H1 (cell line): ENCODE data around the gene KRTAP10-12. TPM values are rescaled to one million over a fixed set of nuclear protein-coding genes. Genes with fewer than 3 reads are reported as not detected.

Source experiments
- CTCF ChIA-PET: fragments of 300-600 bp; sonication (Branson Sonifier 250); formaldehyde crosslinking; loops from one replicate; lab custom pipeline; 2021; ENCODE audit not compliant: partially characterized antibody; lab: Charles Lee
- POLR2A ChIA-PET: fragments of 300-600 bp; sonication (Branson Sonifier 250); formaldehyde crosslinking; loops from one replicate; lab custom pipeline; 2021; ENCODE audit warnings: inconsistent platforms; ENCODE audit not compliant: partially characterized antibody; lab: Charles Lee
- DNase-seq, 2 experiments: peaks; one replicate each; pipeline versions ENCODE4 v3.0.0 to v3.0.0-alpha.2; 2010 to 2022; ENCODE audit warnings: low spot score in 2 of 2, low read depth in 1 of 2, mixed read lengths in 1 of 2
- FAIRE-seq: peaks from 2 replicates; lab custom pipeline; 2011; peaks lifted over from hg19 to GRCh38; lab: Jason Lieb, UNC
- H2AFZ ChIP-seq: 2 replicates; pipeline ENCODE4 v1.8.1; 2012; ENCODE audit warnings: low read length, inconsistent platforms
- H2AK5ac ChIP-seq: 2 replicates; pipeline ENCODE4 v1.6.1; 2013; ENCODE audit warnings: low read depth, low read length
- H2BK120ac ChIP-seq: replicated peaks from 2 replicates; pipeline ENCODE3; 2013; ENCODE audit warnings: low read depth, low read length, inconsistent platforms
- H2BK12ac ChIP-seq: 2 replicates; pipeline ENCODE4 v1.6.1; 2013; ENCODE audit warnings: low read depth, low read length
- H2BK15ac ChIP-seq: 2 replicates; pipeline ENCODE4 v1.6.1; 2013; ENCODE audit warnings: low read length
- H2BK20ac ChIP-seq: 2 replicates; pipeline ENCODE4 v1.6.1; 2013; ENCODE audit warnings: low read length
- H2BK5ac ChIP-seq: 2 replicates; pipeline ENCODE4 v1.6.1; 2013; ENCODE audit warnings: low read depth, low read length
- H3K14ac ChIP-seq: 2 replicates; pipeline ENCODE4 v1.6.1; 2013; ENCODE audit warnings: inconsistent platforms; ENCODE audit not compliant: insufficient read length
- H3K18ac ChIP-seq: 2 replicates; pipeline ENCODE4 v1.6.1; 2013; ENCODE audit warnings: low read length; ENCODE audit errors: extremely low read depth
- H3K23ac ChIP-seq: 2 replicates; pipeline ENCODE4 v1.6.1; 2013; ENCODE audit warnings: inconsistent platforms; ENCODE audit not compliant: insufficient read length
- H3K23me2 ChIP-seq: 2 replicates; pipeline ENCODE4 v1.6.1; 2013; ENCODE audit warnings: low read depth, low read length
- H3K27ac ChIP-seq: 2 replicates; pipeline ENCODE4 v1.6.1; 2011; ENCODE audit warnings: low read depth, low read length, inconsistent platforms
- H3K27me3 ChIP-seq, 4 experiments: replicated peaks in 1 of 4; 1 replicate in 1 of 4; 2 replicates in 3 of 4; pipeline versions ENCODE4 v1.6.1 to v1.8.1; 2011 to 2013; ENCODE audit warnings: low read length in 3 of 4, mild to moderate bottlenecking in 3 of 4, inconsistent platforms in 2 of 4, mixed read lengths in 2 of 4, moderate library complexity in 1 of 4; ENCODE audit not compliant: control insufficient read depth in 3 of 4, insufficient read depth in 3 of 4; ENCODE audit errors: extremely low read depth in 1 of 4
- H3K36me3 ChIP-seq, 4 experiments: 2 replicates each; pipeline versions ENCODE4 v1.6.1 to v1.8.1; 2011 to 2013; ENCODE audit warnings: mild to moderate bottlenecking in 4 of 4, low read length in 3 of 4, moderate library complexity in 2 of 4, control low read depth in 1 of 4, inconsistent platforms in 1 of 4; ENCODE audit not compliant: insufficient read depth in 4 of 4, control insufficient read depth in 2 of 4
- H3K4ac ChIP-seq: replicated peaks from 2 replicates; pipeline ENCODE3; 2013; ENCODE audit warnings: low read length, low read depth, mixed read lengths, inconsistent platforms; ENCODE audit not compliant: insufficient read length
- H3K4me1 ChIP-seq, 4 experiments: replicated peaks in 1 of 4; 1 replicate in 1 of 4; 2 replicates in 3 of 4; pipeline versions ENCODE4 v1.6.1 to v1.8.1; 2011 to 2013; ENCODE audit warnings: low read length in 3 of 4, inconsistent platforms in 2 of 4, mixed read lengths in 1 of 4; ENCODE audit not compliant: insufficient read depth in 4 of 4, control insufficient read depth in 3 of 4
- H3K4me2 ChIP-seq, 2 experiments: 2 replicates each; pipeline versions ENCODE4 v1.6.1 to v1.8.1; 2011 to 2013; ENCODE audit warnings: low read depth in 2 of 2, low read length in 2 of 2, control low read depth in 1 of 2, inconsistent platforms in 1 of 2, mild to moderate bottlenecking in 1 of 2; ENCODE audit not compliant: insufficient read depth in 1 of 2
- H3K4me3 ChIP-seq, 4 experiments: fragments of 200-600, 300-600 bp in 1 of 4; sonication (generic), shearing (Covaris generic), sonication (Bioruptor Twin) in 1 of 4; 2 replicates each; pipeline versions ENCODE4 v1.5.1 to v1.8.1; 2011 to 2016; ENCODE audit warnings: low read length in 4 of 4, low read depth in 3 of 4, control low read depth in 2 of 4, inconsistent platforms in 2 of 4, mild to moderate bottlenecking in 2 of 4, mixed read lengths in 1 of 4, moderate library complexity in 1 of 4; ENCODE audit not compliant: insufficient read depth in 2 of 4; ENCODE audit errors: extremely low read depth in 1 of 4
- H3K56ac ChIP-seq: replicated peaks from 2 replicates; pipeline ENCODE3; 2013; ENCODE audit warnings: low read depth, mild to moderate bottlenecking, mixed read lengths, low read length, inconsistent platforms; ENCODE audit not compliant: insufficient read length
- H3K79me1 ChIP-seq: 2 replicates; pipeline ENCODE4 v1.6.1; 2013; ENCODE audit warnings: low read depth, low read length, control low read depth
- H3K79me2 ChIP-seq, 2 experiments: 2 replicates each; pipeline versions ENCODE4 v1.6.1 to v1.8.1; 2012 to 2013; ENCODE audit warnings: low read length in 2 of 2, mild to moderate bottlenecking in 2 of 2, inconsistent platforms in 1 of 2; ENCODE audit not compliant: insufficient read depth in 2 of 2, control insufficient read depth in 1 of 2
- H3K9ac ChIP-seq, 4 experiments: replicated peaks in 1 of 4; 1 replicate in 1 of 4; 2 replicates in 3 of 4; pipeline versions ENCODE4 v1.6.1 to v1.8.1; 2011 to 2013; ENCODE audit warnings: low read depth in 3 of 4, low read length in 3 of 4, control low read depth in 2 of 4, mild to moderate bottlenecking in 2 of 4, moderate library complexity in 2 of 4, inconsistent platforms in 1 of 4; ENCODE audit errors: extremely low read depth in 1 of 4
- H3K9me3 ChIP-seq, 2 experiments: 2 replicates each; pipeline versions ENCODE4 v1.6.1 to v1.8.1; 2012 to 2013; ENCODE audit warnings: mild to moderate bottlenecking in 2 of 2, moderate library complexity in 2 of 2, control low read depth in 1 of 2, inconsistent platforms in 1 of 2, low read depth in 1 of 2, low read length in 1 of 2, mixed read lengths in 1 of 2; ENCODE audit not compliant: insufficient read depth in 2 of 2
- H4K20me1 ChIP-seq, 2 experiments: replicated peaks in 1 of 2; 2 replicates each; pipeline versions ENCODE3 to v1.8.1; 2011 to 2013; ENCODE audit warnings: inconsistent platforms in 2 of 2, low read length in 2 of 2, mild to moderate bottlenecking in 1 of 2; ENCODE audit not compliant: insufficient read depth in 2 of 2, control insufficient read depth in 1 of 2
- H4K5ac ChIP-seq: 2 replicates; pipeline ENCODE4 v1.6.1; 2013; ENCODE audit warnings: low read length, low read depth, mixed read lengths, inconsistent platforms; ENCODE audit not compliant: insufficient read length
- H4K8ac ChIP-seq: 2 replicates; pipeline ENCODE4 v1.8.0; 2013; ENCODE audit warnings: mild to moderate bottlenecking, moderate library complexity, low read length, inconsistent platforms; ENCODE audit not compliant: insufficient read depth; ENCODE audit errors: extremely low read depth
- H4K91ac ChIP-seq: replicated peaks from 2 replicates; pipeline ENCODE3; 2013; ENCODE audit warnings: low read length, mixed read lengths, inconsistent platforms; ENCODE audit not compliant: insufficient read length
- CHD1 ChIP-seq: IDR thresholded peaks from 2 replicates; pipeline ENCODE4 v1.6.1; 2012; ENCODE audit warnings: low read depth, low read length, improper control_type of control experiment
- EZH2 ChIP-seq: fragments of 200-600 bp; sonication (generic); IDR thresholded peaks from 2 replicates; pipeline ENCODE4 v1.7.1; 2012; ENCODE audit warnings: low read depth, mild to moderate bottlenecking, moderate library complexity, low read length, inconsistent platforms; ENCODE audit not compliant: severe bottlenecking
- GTF2F1 ChIP-seq: IDR thresholded peaks from 2 replicates; pipeline ENCODE4 v1.6.1; 2012; ENCODE audit warnings: low read depth, low read length, improper control_type of control experiment, borderline replicate concordance
- NANOG ChIP-seq: IDR thresholded peaks from 2 replicates; pipeline ENCODE4 v1.6.1; 2011; ENCODE audit warnings: low read length, low read depth, mild to moderate bottlenecking, inconsistent platforms; ENCODE audit not compliant: insufficient read depth, poor library complexity, severe bottlenecking
- PHF8 ChIP-seq: fragments of 200-600 bp; sonication (generic); conservative IDR thresholded peaks from 2 replicates; pipeline ENCODE4 v1.7.1; 2012; ENCODE audit warnings: low read depth, mild to moderate bottlenecking, inconsistent platforms, low read length, moderate library complexity
- POU5F1 ChIP-seq: IDR thresholded peaks from 2 replicates; pipeline ENCODE4 v1.6.1; 2011; ENCODE audit warnings: low read depth, mild to moderate bottlenecking, low read length, moderate library complexity
- SIN3A ChIP-seq, 2 experiments: IDR thresholded peaks in 1 of 2; conservative IDR thresholded peaks in 1 of 2; 2 replicates each; pipeline ENCODE4 v1.6.1; 2011 to 2012; ENCODE audit warnings: low read length in 2 of 2, improper control_type of control experiment in 1 of 2, low read depth in 1 of 2, mild to moderate bottlenecking in 1 of 2
- TEAD4 ChIP-seq: IDR thresholded peaks from 2 replicates; pipeline ENCODE4 v1.6.1; 2012; ENCODE audit warnings: low read depth, low read length, inconsistent platforms, mixed read lengths
- WGBS, 2 experiments: shearing (Covaris generic) in 1 of 2; methylation state at CpG; one replicate each; pipeline versions ENCODE4 v1.1.6 to v1.1.7; 2013 to 2015; ENCODE audit warnings: low lambda C conversion rate in 2 of 2, mixed read lengths in 2 of 2, inconsistent platforms in 1 of 2, low coverage in 1 of 2, missing lambda C conversion rate in 1 of 2; ENCODE audit not compliant: insufficient replicate concordance in 2 of 2, insufficient coverage in 1 of 2, insufficient read length in 1 of 2; ENCODE audit errors: extremely low coverage in 1 of 2, missing lambda C conversion rate in 1 of 2; 5-methylcytosine and 5-hydroxymethylcytosine counted together
- polyA plus RNA-seq, 7 experiments: library from polyadenylated mRNA; depleted of rRNA in 3 of 7; stranded (reverse) in 5 of 7; unstranded in 2 of 7; fragments of >200 nt in 5 of 7; fragments of 200-250 nt in 2 of 7; gene quantifications; 1 replicate in 5 of 7; 2 replicates in 1 of 7; 4 replicates in 1 of 7; pipeline versions ENCODE4 v1.2.1 to v1.2.3, GENCODE V29; 2011 to 2013; ENCODE audit warnings: missing spikeins in 2 of 7, mixed read lengths in 2 of 7
- total RNA-seq: library from RNA; stranded (reverse); fragmentation: NEBNext Ultra II Directional; extraction: Animal tissue kit (Norgen Biotek cat#: 25700); gene quantifications from 2 replicates; pipeline ENCODE4 v1.2.1, GENCODE V29; 2021

Gene KRTAP10-12
- total and polyA plus RNA-seq, 2 of the 8 experiments (the other 6 are each of a cell fraction or from before 2014, with no cell fraction given): not detected

DNA sequence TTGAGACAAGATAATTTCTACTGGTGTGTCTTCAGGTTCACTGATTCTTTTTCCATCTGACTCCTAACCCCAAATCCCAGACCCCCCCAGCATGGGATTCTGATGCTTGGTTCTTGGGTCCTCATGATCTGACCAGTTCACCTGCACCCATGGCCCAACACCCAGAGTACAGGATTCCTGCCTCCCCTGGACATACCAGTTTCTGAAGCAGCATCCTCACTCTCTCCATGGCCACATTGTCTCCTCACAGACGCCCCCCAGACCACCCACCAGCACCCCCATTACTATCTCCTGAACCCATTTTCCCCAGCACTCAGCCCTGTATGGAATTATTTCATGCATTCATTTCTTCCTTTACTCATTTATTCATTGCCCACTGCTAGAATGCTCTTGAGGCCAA lies 40.1 kb upstream of the KRTAP10-12 start:
- Histone ChIP-seq H3K4me1 (peaks cover 0 to 9% (median 3%) of the 10 kb centered on the region in 4 experiments; a peak in 5 of 7 replicates), H3K4ac (no peak overlapping the region), H4K5ac (no peak overlapping the region), H2BK5ac (no peak overlapping the region), H3K79me1 (no peaks in the 10 kb centered on the region), H3K4me2 (no peak overlapping the region), H3K36me3 (no peaks in the 10 kb centered on the region), H2BK15ac (no peak overlapping the region), H3K27me3 (peaks cover 0 to 2% (median 0%) of the 10 kb centered on the region in 4 experiments; a peak in 1 of 7 replicates)
- CTCF ChIA-PET: no interaction called here
- 78% methylated on average over 1 of the region's 1 CpG; no CpG with 5 or more reads in 1 of the 2 experiments for WGBS, 2 experiments
- no peak for TF ChIP-seq CHD1
- TF ChIP-seq NANOG: no peak
- TF ChIP-seq POU5F1: no peak
- TF ChIP-seq PHF8: no peak
- no peak for TF ChIP-seq EZH2
- TF ChIP-seq GTF2F1: no peak
- TF ChIP-seq SIN3A (conservative IDR thresholded peaks at IDR 0.05 in 1 of 2, IDR thresholded peaks at IDR 0.05 in 1 of 2; ENCODE audit: low read depth in 1 of 2, low read length in 2 of 2): no peak
- no peak for TF ChIP-seq TEAD4
- TF ChIP-seq, all 59 proteins: peak for 0
- no peak overlapping the region for H2BK120ac ChIP-seq
- FAIRE-seq (no peak), DNase-seq (no peak)
- no peak overlapping the region for H2BK20ac ChIP-seq
- H4K8ac ChIP-seq: no peak overlapping the region
- no peak overlapping the region for H2BK12ac ChIP-seq
- H4K91ac ChIP-seq: no peak overlapping the region
- peaks cover 0 to 4% of the 10 kb centered on the region in 2 experiments; a peak in 2 of 4 replicates for H3K9me3 ChIP-seq
- no peaks in the 10 kb centered on the region for H3K79me2 ChIP-seq
- H3K27ac ChIP-seq: no peak overlapping the region
- POLR2A ChIA-PET: no interaction called here
- no peak overlapping the region for H3K18ac ChIP-seq
- no peak overlapping the region for H2AFZ ChIP-seq
- H3K56ac ChIP-seq: no peak overlapping the region
- H2AK5ac ChIP-seq: no peak overlapping the region
- H3K14ac ChIP-seq: no peak overlapping the region
- no peaks in the 10 kb centered on the region for H4K20me1 ChIP-seq
- no peak overlapping the region for H3K23ac ChIP-seq
- no peak overlapping the region for H3K4me3 ChIP-seq
- H3K9ac ChIP-seq: no peak overlapping the region
- H3K23me2 ChIP-seq: no peaks in the 10 kb centered on the region
